Stomach (tissue), 9 donors: Measurements from ENCODE around the gene MED13L. TPM values are rescaled to one million over a fixed set of nuclear protein-coding genes. Genes with fewer than 3 reads are reported as not detected.
"Not testable (repeated sequence)": the region's sequence is repeated elsewhere in the genome, so short reads cannot be mapped to it uniquely, and the experiment has no call there.

Experiments used
- DNase-seq, 2 donors: peaks; one replicate each; pipeline versions ENCODE4 v3.0.0 to v3.0.0-alpha.2; 2013 to 2019
- H3K27ac ChIP-seq, 5 donors: fragments of 200-600 bp in 4 of 5; sonication (generic) in 4 of 5; one replicate each; pipeline ENCODE4 v1.5.1; 2013 to 2019; ENCODE audit warnings: mild to moderate bottlenecking in 1 of 5, moderate library complexity in 1 of 5
- H3K27me3 ChIP-seq, 3 donors: fragments of 200-600 bp; sonication (generic); one replicate each; pipeline ENCODE4 v1.5.1; 2017 to 2019; ENCODE audit warnings: mixed run types in 1 of 3
- H3K36me3 ChIP-seq, 4 donors: fragments of 200-600 bp; sonication (generic); 1 replicate in 3 of 4; 2 replicates in 1 of 4; pipeline ENCODE4 v1.5.1; 2016 to 2019
- H3K4me1 ChIP-seq, 4 donors: fragments of 200-600 bp; sonication (generic); one replicate each; pipeline ENCODE4 v1.5.1; 2016 to 2019
- H3K4me3 ChIP-seq, 4 donors: fragments of 200-600 bp; sonication (generic) in 3 of 4; one replicate each; pipeline ENCODE4 v1.5.1; 2016 to 2019; ENCODE audit warnings: mild to moderate bottlenecking in 1 of 4
- H3K9me3 ChIP-seq, 4 donors: fragments of 200-600 bp; sonication (generic); one replicate each; pipeline ENCODE4 v1.5.1; 2016 to 2019
- EP300 ChIP-seq: sonication (generic); formaldehyde crosslinking; IDR thresholded peaks from one replicate; pipeline ENCODE4 v1.6.1; 2017; ENCODE audit warnings: antibody characterized with exemption
- POLR2A ChIP-seq, 4 donors: fragments of 450-650 bp; IDR thresholded peaks; one replicate each; pipeline ENCODE4 v1.6.1; 2016; ENCODE audit warnings: antibody characterized with exemption in 4 of 4, control low read depth in 2 of 4, mild to moderate bottlenecking in 1 of 4, moderate library complexity in 1 of 4
- POLR2AphosphoS5 ChIP-seq, 3 donors: sonication (generic); formaldehyde crosslinking; IDR thresholded peaks; one replicate each; pipeline ENCODE4 v1.6.1; 2016; ENCODE audit warnings: antibody characterized with exemption in 3 of 3
- WGBS, 5 donors: extraction: QIAGEN DNeasy Blood & Tissue Kit in 3 of 5; methylation state at CpG; one replicate each; pipeline versions ENCODE4 v1.1.5 to v1.1.7; 2013 to 2018; 5-methylcytosine and 5-hydroxymethylcytosine counted together
- intact Hi-C: fragments of 100-400 bp; cut with DNase I; formaldehyde crosslinking; loops from one replicate; pipeline ENCODE4 v1.15.1; 2023; ENCODE audit warnings: low total_unique reads
- polyA plus RNA-seq, 3 donors: library from polyadenylated mRNA; stranded (reverse); fragments of 200-250 nt; gene quantifications; one replicate each; pipeline ENCODE4 v1.2.3, GENCODE V29; 2013
- total RNA-seq, 5 donors: library from RNA; depleted of rRNA; stranded (reverse); fragments of >200 nt; gene quantifications; one replicate each; pipeline versions ENCODE4 v1.1.0 to v1.2.3, GENCODE V29; 2014 to 2016
- TF ChIP-seq, protein P1 (sequence below), 7 experiments: fragments of 450-650 bp in 4 of 7; fragments of 200-600 bp in 3 of 7; sonication (generic) in 3 of 7; IDR thresholded peaks; one replicate each; pipeline ENCODE4 v1.5.1; 2016 to 2019; ENCODE audit warnings: antibody characterized with exemption in 7 of 7, control low read depth in 2 of 7, mild to moderate bottlenecking in 1 of 7
- donor health status: healthy with polysubstance abuse.
- donor health status: Bipolar disorder and iron deficiency.
- donor health status: healthy.

MED13L gene
- total and polyA plus RNA-seq, 8 donors = 10.4 to 305 (median 72.7) TPM

DNA sequence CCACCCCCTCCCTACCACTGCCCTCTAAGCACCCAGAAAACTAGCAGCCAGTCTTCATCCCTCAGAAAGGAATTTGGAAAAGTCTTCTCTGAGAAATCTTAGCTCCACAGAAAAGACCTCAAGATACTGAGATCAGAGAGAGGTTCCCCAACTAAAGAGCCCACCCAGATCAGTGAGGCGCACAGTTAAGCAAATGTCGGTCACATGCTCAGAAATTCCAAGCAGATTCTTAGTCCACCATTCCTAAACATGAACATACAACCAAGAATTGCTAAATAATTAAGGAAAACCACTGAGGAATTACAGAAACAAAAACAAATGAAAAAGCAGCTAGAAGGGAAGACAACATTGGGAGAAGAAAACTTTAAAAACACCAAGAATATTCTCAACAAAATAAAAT lies 32.3 kb downstream of the MED13L start:
- no peak for DNase-seq
- peaks cover 50 to 87% (median 78%) of the 10 kb centered on the region in 4 donors for H3K4me1 ChIP-seq
- H3K27me3 ChIP-seq = no peaks in the 10 kb centered on the region
- no peaks in the 10 kb centered on the region for H3K9me3 ChIP-seq
- no peaks in the 10 kb centered on the region for H3K36me3 ChIP-seq
- 70 to 95% (median 82%) methylated on average over 2 of the region's 2 CpGs for WGBS, 5 donors
- peak overlapping the region in 1 of 5 donors; percentile 59 for H3K27ac ChIP-seq
- intact Hi-C loops = no loop called here
- TF ChIP-seq EP300 = no peak
- TF ChIP-seq POLR2A (IDR thresholded peaks at IDR 0.05) = no peak
- TF ChIP-seq, protein P1, sequence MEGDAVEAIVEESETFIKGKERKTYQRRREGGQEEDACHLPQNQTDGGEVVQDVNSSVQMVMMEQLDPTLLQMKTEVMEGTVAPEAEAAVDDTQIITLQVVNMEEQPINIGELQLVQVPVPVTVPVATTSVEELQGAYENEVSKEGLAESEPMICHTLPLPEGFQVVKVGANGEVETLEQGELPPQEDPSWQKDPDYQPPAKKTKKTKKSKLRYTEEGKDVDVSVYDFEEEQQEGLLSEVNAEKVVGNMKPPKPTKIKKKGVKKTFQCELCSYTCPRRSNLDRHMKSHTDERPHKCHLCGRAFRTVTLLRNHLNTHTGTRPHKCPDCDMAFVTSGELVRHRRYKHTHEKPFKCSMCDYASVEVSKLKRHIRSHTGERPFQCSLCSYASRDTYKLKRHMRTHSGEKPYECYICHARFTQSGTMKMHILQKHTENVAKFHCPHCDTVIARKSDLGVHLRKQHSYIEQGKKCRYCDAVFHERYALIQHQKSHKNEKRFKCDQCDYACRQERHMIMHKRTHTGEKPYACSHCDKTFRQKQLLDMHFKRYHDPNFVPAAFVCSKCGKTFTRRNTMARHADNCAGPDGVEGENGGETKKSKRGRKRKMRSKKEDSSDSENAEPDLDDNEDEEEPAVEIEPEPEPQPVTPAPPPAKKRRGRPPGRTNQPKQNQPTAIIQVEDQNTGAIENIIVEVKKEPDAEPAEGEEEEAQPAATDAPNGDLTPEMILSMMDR (IDR thresholded peaks at IDR 0.05) = no peak
- TF ChIP-seq POLR2AphosphoS5 (IDR thresholded peaks at IDR 0.05) = no peak
- no peak overlapping the region for H3K4me3 ChIP-seq

DNA sequence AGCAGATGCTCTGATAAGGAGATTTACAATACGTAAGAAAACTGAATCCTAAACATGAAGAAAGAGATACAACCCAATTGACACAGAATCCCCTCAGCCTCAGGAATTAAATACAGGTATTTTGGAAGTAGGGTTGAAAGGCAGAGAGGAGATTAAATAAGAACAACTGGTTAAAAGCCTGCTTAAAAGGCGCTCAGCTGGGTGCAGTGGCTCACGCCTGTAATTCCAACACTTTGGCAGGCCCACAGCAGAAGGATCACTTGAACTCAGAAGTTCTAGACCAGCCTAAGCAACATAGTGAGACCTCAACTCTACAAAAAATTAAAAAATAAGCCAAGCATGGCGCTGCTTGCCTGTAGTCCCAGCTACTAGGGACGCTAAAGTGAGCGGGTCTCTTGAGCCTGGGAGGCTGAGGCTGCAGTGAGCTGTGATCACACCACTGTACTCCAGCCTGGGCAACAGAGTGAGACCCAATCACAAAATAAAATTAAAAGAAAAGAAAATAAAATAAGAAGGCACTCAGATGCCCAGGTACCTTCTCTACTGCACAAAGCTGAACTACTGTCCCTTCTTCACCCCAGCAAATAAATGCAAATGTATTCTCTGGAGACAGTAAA lies 32.9 kb downstream of the MED13L start:
- Histone ChIP-seq H3K36me3 (no peaks in the 10 kb centered on the region), H3K27ac (peak overlapping the region in 4 of 5 donors; percentile 36 to 59 (median 46)), H3K4me1 (peaks cover 50 to 93% (median 81%) of the 10 kb centered on the region in 4 donors), H3K9me3 (no peaks in the 10 kb centered on the region), H3K4me3 (no peak overlapping the region), H3K27me3 (no peaks in the 10 kb centered on the region)
- TF ChIP-seq EP300 (no peak), POLR2AphosphoS5 (IDR thresholded peaks at IDR 0.05) (no peak), POLR2A (IDR thresholded peaks at IDR 0.05) (no peak)
- TF ChIP-seq, protein P1 (IDR thresholded peaks at IDR 0.05) = no peak
- intact Hi-C loops = no loop called here
- whole genome bisulfite sequencing, 5 donors = 68 to 78% (median 77%) methylated on average over 6 of the region's 6 CpGs
- no peak for DNase-seq

DNA sequence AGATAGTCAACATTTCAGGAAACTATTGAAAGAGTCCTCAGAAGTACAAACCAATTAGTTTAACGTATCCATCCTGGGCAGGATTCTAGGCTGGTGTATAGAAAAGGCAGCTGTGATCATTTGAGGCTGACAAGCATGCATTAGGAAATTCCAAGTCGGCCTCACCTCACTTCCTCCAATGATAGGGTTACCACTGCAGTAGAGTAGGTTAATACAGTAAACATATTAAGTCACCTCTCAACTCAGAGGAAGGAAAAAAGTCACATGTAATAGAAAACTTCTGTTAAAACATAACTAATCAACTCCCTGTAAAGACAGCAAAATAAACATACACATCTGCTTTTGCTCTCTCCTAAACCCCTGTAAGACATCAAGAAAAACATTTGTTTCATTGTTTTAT lies 33.5 kb downstream of the MED13L start:
- intact Hi-C loops = no loop called here
- H3K9me3 ChIP-seq = no peaks in the 10 kb centered on the region
- TF ChIP-seq POLR2AphosphoS5 (IDR thresholded peaks at IDR 0.05) = peak in 1 of 3 donors; percentile 52
- no peak for TF ChIP-seq POLR2A (IDR thresholded peaks at IDR 0.05)
- peak in 1 of 2 donors; percentile 71 for DNase-seq
- no peak overlapping the region for H3K4me3 ChIP-seq
- peak overlapping the region in 4 of 5 donors; percentile 31 to 59 (median 44) for H3K27ac ChIP-seq
- H3K36me3 ChIP-seq = no peaks in the 10 kb centered on the region
- WGBS, 5 donors = 12 to 22% (median 16%) methylated on average over 2 of the region's 2 CpGs
- H3K4me1 ChIP-seq = peaks cover 50 to 94% (median 79%) of the 10 kb centered on the region in 4 donors
- no peaks in the 10 kb centered on the region for H3K27me3 ChIP-seq

DNA sequence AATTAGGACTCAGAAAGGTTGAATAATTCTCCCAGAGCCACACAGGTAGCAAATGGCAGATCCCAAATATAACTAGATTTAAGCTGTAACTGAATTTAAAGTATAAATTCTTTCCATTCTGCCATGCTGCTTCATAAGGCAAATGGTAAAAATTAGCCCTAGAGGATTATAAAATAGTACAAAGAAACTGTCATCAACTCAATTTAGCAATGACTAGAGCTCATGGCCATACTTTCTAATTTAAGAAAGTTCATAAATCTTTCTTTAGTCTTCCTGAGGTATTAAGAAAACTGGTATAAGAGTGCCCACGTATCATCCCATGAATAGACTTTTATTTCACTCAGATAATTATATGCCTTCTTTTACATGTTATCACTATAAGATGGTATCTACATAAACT lies 34.8 kb downstream of the MED13L start:
- H3K36me3 ChIP-seq = no peaks in the 10 kb centered on the region
- TF ChIP-seq POLR2AphosphoS5 (IDR thresholded peaks at IDR 0.05) (no peak), EP300 (no peak), POLR2A (IDR thresholded peaks at IDR 0.05) (no peak)
- TF ChIP-seq, protein P1 (IDR thresholded peaks at IDR 0.05) = no peak
- H3K4me3 ChIP-seq = no peak overlapping the region
- no peaks in the 10 kb centered on the region for H3K9me3 ChIP-seq
- H3K27me3 ChIP-seq = no peaks in the 10 kb centered on the region
- H3K4me1 ChIP-seq = peaks cover 45 to 94% (median 70%) of the 10 kb centered on the region in 4 donors
- WGBS, 5 donors = 73 to 91% (median 83%) methylated on average over 1 of the region's 1 CpG
- H3K27ac ChIP-seq = no peak overlapping the region
- no peak for DNase-seq
- intact Hi-C loops = no loop called here

DNA sequence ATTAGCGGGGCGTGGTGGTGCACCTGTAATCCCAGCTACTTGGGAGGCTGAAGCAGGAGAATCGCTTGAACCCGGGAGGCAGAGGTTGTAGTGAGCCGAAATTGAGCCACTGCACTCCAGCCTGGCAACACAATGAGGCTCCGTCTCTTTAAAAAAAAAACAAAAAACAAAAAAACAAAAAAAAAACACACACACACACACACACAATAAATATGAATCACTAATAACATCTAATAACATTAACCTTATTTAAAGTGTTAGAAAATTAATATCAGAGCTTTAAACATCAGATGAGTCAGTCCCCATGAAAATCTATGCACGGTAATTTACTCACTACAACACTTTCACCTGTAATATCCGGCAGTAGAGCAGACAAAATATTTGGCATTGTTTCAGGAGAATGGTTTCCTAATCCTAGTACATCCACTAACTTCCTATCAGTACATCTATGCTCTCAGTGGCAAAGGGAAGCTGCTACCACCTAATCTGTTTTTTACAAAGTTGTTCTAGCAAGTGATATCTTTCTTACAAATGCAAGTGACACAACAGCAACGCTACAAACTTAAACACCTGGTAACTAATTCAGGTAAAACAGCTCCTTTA lies 36.2 kb downstream of the MED13L start:
- no peaks in the 10 kb centered on the region for H3K27me3 ChIP-seq
- peaks cover 36 to 94% (median 67%) of the 10 kb centered on the region in 4 donors for H3K4me1 ChIP-seq
- no peak for TF ChIP-seq POLR2AphosphoS5 (IDR thresholded peaks at IDR 0.05)
- no peak for TF ChIP-seq EP300
- TF ChIP-seq POLR2A (IDR thresholded peaks at IDR 0.05) = no peak
- TF ChIP-seq, protein P1 (IDR thresholded peaks at IDR 0.05) = no peak
- WGBS, 5 donors = 72 to 80% (median 78%) methylated on average over 9 of the region's 9 CpGs
- no peaks in the 10 kb centered on the region for H3K36me3 ChIP-seq
- no peak for DNase-seq
- H3K27ac ChIP-seq = no peak overlapping the region
- H3K4me3 ChIP-seq = no peak overlapping the region
- H3K9me3 ChIP-seq = no peaks in the 10 kb centered on the region
- intact Hi-C loops = no loop called here

DNA sequence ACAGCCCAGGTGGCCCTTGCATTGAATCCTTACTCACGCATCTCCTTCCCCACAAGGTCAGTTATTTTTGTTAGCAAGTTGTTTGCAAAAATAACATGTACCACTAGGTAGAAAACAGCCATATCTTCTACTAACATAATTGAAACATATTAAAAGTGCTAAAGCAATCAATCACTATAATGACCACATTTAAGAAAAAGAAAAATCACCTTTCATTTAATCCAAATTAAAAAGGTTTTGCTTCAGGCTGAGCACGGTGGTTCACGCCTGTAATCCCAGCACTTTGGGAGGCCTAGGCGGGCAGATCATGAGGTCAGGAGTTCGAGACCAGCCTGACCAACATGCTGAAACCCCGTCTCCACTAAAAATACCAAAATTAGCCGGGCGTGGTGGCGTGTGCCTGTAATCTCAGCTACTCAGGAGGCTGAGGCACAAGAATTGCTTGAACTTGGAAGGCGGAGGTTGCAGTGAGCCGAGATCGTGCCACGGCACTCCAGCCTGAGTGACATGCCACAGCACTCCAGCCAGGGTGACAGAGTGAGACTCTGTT lies 38.8 kb downstream of the MED13L start:
- H3K27me3 ChIP-seq, H3K36me3 ChIP-seq, intact Hi-C loops, H3K4me3 ChIP-seq, H3K27ac ChIP-seq, H3K9me3 ChIP-seq, DNase-seq: not testable (repeated sequence)
- 91 to 97% (median 95%) methylated on average over 13 of the region's 13 CpGs for WGBS, 5 donors
- peaks cover 14 to 87% (median 48%) of the 10 kb centered on the region in 4 donors for H3K4me1 ChIP-seq
